HG03103 (cell line): Measurements from ENCODE around the gene CLIC5.

ENCODE experiments used
- ATAC-seq: cut with Tn5 transposase; IDR thresholded peaks from one replicate; pipeline ENCODE4 v1.9.1; 2021; ENCODE audit warnings: low read depth; ENCODE audit not compliant: unreplicated experiment

The CLIC5 gene

GRCh38 chr6:45900808-45901752 lies 114.6 kb downstream of the CLIC5 start:
- ATAC-seq, result no peak

- no peak for ATAC-seq
These were observed 116.0 kb downstream of the CLIC5 start for GRCh38 chr6:45899683-45899946.

- ATAC-seq, result no peak
These were observed 116.5 kb downstream of the CLIC5 start for GRCh38 chr6:45898941-45899682.

GRCh38 chr6:45896783-45897441 lies 118.7 kb downstream of the CLIC5 start:
- no peak for ATAC-seq

- ATAC-seq, result no peak
These were observed 120.1 kb downstream of the CLIC5 start for GRCh38 chr6:45895569-45895968.

GRCh38 chr6:45892696-45893245 lies 122.9 kb downstream of the CLIC5 start:
- ATAC-seq, result no peak

- no peak for ATAC-seq
These were observed 123.5 kb downstream of the CLIC5 start for GRCh38 chr6:45892196-45892595.

- no peak for ATAC-seq
These were observed 128.9 kb downstream of the CLIC5 start for GRCh38 chr6:45886776-45887175.

- no peak for ATAC-seq
These were observed 131.3 kb downstream of the CLIC5 start for GRCh38 chr6:45884336-45884735.

GRCh38 chr6:45882671-45883070 lies 133.0 kb downstream of the CLIC5 start:
- no peak for ATAC-seq

GRCh38 chr6:45881705-45882467 lies 133.8 kb downstream of the CLIC5 start:
- ATAC-seq, result no peak

GRCh38 chr6:45880676-45881075 lies 135.0 kb downstream of the CLIC5 start:
- ATAC-seq, result no peak

- no peak for ATAC-seq
These were observed 135.5 kb downstream of the CLIC5 start for GRCh38 chr6:45880159-45880558.

- no peak for ATAC-seq
These were observed 137.6 kb downstream of the CLIC5 start for GRCh38 chr6:45877970-45878590.

GRCh38 chr6:45872827-45873365 lies 142.8 kb downstream of the CLIC5 start:
- no peak for ATAC-seq

GRCh38 chr6:45870531-45870930 lies 145.1 kb downstream of the CLIC5 start:
- ATAC-seq, result no peak

- ATAC-seq, result no peak
These were observed 151.0 kb downstream of the CLIC5 start for GRCh38 chr6:45864651-45865050.

- no peak for ATAC-seq
These were observed 157.0 kb downstream of the CLIC5 start for GRCh38 chr6:45858691-45859090.

GRCh38 chr6:45857827-45858226 lies 157.8 kb downstream of the CLIC5 start:
- no peak for ATAC-seq
